HK-2 (cell line): Measurements from ENCODE around the gene E2F3.
"Not testable (repeated sequence)": the region's sequence is repeated elsewhere in the genome, so short reads cannot be mapped to it uniquely, and the experiment has no call there.

Experiments used
- DNase-seq: peaks from one replicate; pipeline ENCODE4 v3.0.0-alpha.2; 2018; ENCODE audit not compliant: unreplicated experiment

E2F3 gene

GRCh38 chr6:20467437-20467836, 65.8 kb downstream of the E2F3 start:
- no peak for DNase-seq

DNA sequence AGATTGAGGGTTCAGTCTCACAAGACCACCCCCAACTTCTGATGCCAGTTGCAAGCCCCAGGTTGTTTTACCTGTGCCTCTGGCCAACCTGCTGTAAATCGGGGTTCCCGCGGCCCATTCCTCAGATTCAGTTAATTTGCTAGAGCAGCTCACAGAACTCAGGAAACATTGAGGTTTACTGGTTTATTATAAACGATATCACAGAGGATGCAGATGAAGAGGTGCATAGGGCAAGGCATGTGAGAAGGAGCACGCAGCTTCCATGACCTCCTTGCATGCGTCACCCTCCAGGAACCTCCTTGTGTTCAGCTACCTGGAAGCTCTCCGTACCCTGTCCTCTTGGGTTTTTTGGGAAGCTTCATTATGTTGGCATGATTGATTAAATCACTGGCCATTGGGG, 66.5 kb downstream of the E2F3 start:
- DNase-seq = no peak

GRCh38 chr6:20472748-20473147, 71.1 kb downstream of the E2F3 start:
- no peak for DNase-seq

GRCh38 chr6:20473518-20473917, 71.8 kb downstream of the E2F3 start:
- DNase-seq = no peak

- DNase-seq = no peak
Observed at GRCh38 chr6:20474874-20475542, 73.3 kb downstream of the E2F3 start.

- DNase-seq = no peak
Observed at GRCh38 chr6:20476501-20477043, 74.9 kb downstream of the E2F3 start.

- no peak for DNase-seq
Observed at GRCh38 chr6:20477485-20477884, 75.8 kb downstream of the E2F3 start.

- DNase-seq = no peak
Observed at GRCh38 chr6:20479060-20479459, 77.4 kb downstream of the E2F3 start.

GRCh38 chr6:20479526-20479925, 77.8 kb downstream of the E2F3 start:
- DNase-seq = no peak

GRCh38 chr6:20481281-20481680, 79.6 kb downstream of the E2F3 start:
- DNase-seq = no peak

DNA sequence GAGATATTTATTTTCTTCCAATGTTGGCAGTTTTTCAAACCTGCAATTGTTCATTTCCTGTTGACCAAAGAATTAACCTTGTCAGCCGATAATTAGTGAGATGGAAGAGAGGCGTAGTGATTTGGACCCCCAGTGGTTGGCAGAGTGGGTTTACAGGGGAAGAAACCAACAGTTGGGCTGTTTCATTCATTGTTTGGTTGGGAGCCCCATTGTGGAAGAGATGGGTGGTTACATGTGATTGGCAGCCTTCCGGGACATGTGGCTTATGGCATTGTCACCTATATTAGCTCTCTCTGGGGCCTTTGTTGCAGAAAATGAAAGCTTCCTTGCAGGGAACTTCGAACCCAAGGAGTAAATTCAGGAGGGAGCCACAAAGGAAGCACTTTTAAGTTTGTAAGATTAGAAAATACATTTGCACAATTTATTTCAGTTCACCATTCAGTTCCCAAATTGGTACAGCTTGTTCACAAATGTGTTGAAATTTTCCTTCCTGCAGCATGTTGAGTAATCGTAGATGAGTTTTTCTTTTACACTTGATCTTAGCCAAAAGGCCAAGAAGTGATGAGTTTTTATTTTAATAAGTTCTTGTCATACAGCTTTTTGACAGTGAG, 82.3 kb downstream of the E2F3 start:
- no peak for DNase-seq

- no peak for DNase-seq
Observed at GRCh38 chr6:20486641-20487040, 85.0 kb downstream of the E2F3 start.

DNA sequence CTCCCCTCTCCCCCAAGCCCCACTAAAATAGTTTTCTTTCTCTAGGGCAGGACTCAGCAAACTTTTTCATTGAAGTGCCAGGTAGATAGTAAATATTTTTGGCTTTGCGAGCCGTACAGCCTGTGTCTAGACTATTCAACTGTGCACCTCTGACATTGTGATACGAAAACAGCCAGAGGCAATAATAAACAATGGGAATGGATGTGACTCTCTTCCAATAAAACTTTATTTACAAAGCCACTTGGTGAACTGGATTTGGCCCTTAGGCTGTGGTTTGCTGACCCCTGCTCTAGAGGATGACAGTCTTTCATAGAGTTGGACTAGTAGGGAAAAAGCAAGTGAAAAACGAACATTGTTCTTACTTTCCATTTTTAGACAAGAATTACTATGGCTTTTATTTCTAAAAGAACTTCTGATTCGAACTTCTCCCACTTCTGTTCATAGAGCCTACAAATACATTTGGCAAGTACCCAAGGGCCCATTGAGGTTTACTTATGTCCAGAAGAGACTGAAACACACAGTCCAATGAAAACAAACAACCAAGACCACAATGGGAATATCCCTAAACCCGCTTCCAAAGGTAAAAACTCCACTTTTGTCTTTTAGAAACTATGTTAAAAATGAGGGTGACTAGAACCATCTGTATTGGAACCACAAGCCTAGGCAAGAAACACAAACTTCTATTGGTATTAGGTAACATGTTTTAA, 86.1 kb downstream of the E2F3 start:
- no peak for DNase-seq

- DNase-seq = no peak
Observed at GRCh38 chr6:20490591-20490990, 88.9 kb downstream of the E2F3 start.

DNA sequence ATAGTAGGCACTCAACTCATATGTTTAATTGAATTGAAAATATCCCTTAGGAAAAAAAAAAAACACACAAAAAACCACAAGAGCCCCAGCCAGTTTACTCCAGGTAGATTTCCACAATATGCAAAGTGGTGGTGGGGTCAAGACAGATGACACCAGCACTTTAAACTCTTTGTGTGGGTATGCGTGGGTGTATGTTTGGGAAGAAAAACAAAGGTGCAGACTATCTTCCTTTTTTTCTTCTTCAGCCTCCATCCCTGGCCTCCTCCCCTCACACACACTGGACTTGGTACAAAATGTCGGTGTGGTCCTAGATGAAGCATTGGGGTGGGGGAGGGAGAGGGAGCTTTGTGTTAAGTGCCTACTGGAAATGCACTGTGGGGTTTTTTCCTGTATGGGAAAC, 90.4 kb downstream of the E2F3 start:
- no peak for DNase-seq

DNA sequence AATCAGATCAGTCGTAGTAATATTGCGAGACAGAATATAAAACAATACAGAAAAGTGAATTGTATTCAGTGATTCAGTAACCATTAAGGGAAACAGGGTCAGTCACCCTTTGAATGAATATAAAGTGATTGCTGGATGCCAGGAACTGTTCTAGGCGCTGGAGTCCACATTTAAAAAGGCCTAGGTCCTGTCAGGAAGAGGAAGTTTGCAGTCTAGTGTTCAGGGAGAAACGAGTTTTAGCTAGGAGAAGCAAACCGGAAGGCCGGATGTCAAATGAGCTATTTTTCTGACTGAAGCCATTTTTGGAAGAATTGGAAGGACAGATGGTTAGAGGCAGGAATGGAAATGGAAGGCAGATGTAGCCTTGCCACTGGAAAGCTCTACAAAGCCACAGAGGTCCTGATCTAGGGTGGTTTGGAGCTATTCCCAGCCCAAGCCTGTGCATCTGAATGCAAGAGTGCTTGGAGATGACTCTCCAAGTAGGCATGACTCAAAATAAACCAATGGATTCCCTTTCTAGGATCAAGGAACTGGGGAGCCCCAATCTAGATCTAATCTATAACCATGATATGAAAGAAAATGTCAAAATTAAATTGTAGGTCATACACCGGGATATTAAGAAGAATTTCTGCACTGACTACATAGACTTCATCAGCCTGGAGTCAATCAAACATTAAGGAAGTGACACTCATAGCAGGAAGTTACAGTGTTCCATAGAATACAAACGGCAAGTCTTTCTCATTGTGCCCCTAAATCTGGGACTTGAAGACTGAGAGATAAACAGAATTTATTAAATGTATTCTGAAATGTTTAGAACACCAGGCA, 95.7 kb downstream of the E2F3 start:
- DNase-seq = no peak

GRCh38 chr6:20498041-20498385, 96.3 kb downstream of the E2F3 start:
- DNase-seq = no peak

DNA sequence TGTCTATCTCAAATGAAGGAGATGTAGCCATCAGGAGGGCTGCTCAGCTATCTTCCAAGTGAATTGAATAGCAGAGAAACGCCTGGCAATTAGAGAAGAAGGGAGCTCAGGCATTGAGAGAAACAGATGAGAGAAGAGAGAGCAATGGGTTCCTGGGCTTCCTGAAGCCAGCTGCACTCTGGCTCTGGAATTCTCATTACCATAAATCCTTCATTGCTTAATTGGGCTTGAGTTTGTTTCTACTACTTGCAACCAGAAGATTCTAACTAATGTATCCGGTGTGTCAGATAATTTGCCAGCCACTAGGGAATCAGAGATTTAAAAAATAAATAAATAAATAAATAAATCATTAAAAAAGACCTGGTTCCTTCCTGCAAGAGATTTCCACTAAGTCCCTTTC, 107.5 kb downstream of the E2F3 start:
- DNase-seq = no peak

DNA sequence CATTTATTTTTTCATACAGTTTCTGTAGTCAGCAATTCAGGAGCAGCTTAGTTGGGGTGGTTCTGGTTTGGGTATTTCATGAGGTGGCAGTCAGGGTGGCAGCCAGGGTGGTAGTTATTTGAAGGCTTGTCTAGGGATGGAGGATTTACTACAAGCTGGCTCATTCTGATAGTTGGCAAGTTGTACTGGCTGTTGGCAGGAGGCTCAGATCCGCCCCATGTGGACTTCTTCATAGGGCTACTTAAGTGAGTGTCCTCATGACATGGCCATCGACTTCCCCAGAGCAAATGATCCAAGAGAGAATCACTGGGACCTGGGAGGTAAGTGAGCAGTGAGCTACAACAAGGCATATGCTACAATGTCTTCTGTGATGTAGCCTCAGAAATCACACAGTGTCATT, 110.2 kb downstream of the E2F3 start:
- DNase-seq = no peak

- not testable (repeated sequence) for DNase-seq
Observed at GRCh38 chr6:20525208-20525607, 123.5 kb downstream of the E2F3 start.

DNA sequence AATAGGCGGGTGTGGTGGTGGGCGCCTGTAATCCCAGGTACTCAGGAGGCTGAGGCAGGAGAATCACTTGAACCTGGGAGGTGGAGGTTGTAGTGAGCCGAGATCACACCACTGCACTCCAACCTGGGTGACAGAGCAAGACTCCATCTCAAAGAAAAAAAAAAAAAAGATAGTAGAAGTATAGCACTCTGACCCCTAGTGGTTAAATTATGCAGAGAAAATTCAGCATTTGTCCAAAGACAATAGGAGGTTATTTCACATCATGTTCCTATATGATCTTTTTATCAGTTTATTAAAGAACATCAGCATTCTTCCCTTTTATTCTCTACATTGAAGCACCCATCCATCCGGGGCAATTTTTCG, 127.4 kb downstream of the E2F3 start:
- not testable (repeated sequence) for DNase-seq

DNA sequence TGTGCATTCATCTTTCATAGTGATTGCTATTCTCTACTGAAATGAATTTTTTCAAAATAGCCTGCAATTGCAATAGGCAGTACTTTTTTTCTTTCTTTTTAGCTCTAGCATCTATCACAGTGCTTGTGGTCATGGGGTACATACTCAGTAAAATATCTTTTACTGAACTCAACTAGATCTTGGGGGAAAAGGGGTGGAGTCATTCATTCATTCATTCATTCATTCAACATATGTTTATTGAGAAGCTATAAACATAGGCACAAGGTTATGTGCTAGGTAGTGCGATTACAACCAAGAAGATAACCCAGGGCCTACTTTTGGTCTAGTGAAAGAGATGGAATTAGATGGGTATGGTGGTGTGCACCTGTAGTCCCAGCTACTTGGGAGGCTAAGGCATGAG, 131.2 kb downstream of the E2F3 start:
- DNase-seq = no peak
